Calu3 (cell line): ENCODE data around the gene ABI1. TPM values are rescaled to one million over a fixed set of nuclear protein-coding genes. Genes with fewer than 3 reads are reported as not detected.

Source experiments
- BruUV-seq: library from RNA; stranded (reverse); fragments of 400-500 nt; replicated peaks from 2 replicates; lab custom pipeline; 2021; lab: Mats Ljungman, UMichigan
- CTCF ChIA-PET: fragments of 300-600 bp; sonication (Branson Sonifier 250); formaldehyde crosslinking; loops from one replicate; lab custom pipeline; 2022; ENCODE audit warnings: antibody characterized with exemption; lab: Charles Lee
- DNase-seq: peaks from one replicate; pipeline ENCODE4 v3.0.0; 2022
- H3K27ac Mint-ChIP-seq: one replicate; pipeline ENCODE4 v1.8.0; 2022; ENCODE audit warnings: mixed read lengths; ENCODE audit not compliant: unreplicated experiment
- H3K27me3 Mint-ChIP-seq: one replicate; pipeline ENCODE4 v1.8.0; 2022; ENCODE audit warnings: mixed read lengths; ENCODE audit not compliant: unreplicated experiment
- H3K36me3 Mint-ChIP-seq: one replicate; pipeline ENCODE4 v1.8.0; 2022; ENCODE audit warnings: mild to moderate bottlenecking, moderate library complexity, mixed read lengths; ENCODE audit not compliant: insufficient read depth, unreplicated experiment
- H3K4me1 Mint-ChIP-seq: one replicate; pipeline ENCODE4 v1.8.0; 2022; ENCODE audit warnings: mild to moderate bottlenecking, low read depth, mixed read lengths; ENCODE audit not compliant: unreplicated experiment
- H3K4me3 Mint-ChIP-seq: one replicate; pipeline ENCODE4 v1.8.0; 2022; ENCODE audit warnings: mild to moderate bottlenecking, low read depth, moderate library complexity, mixed read lengths; ENCODE audit not compliant: unreplicated experiment
- H3K9me3 Mint-ChIP-seq: one replicate; pipeline ENCODE4 v1.8.0; 2022; ENCODE audit warnings: low read depth, mixed read lengths; ENCODE audit not compliant: unreplicated experiment
- CTCF ChIP-seq: fragments of 200-600 bp; IDR thresholded peaks from one replicate; pipeline ENCODE4 v1.8.0; 2022; ENCODE audit warnings: antibody characterized with exemption; ENCODE audit not compliant: unreplicated experiment
- intact Hi-C: fragments of 100-400 bp; cut with micrococcal nuclease; formaldehyde crosslinking; loops from one replicate; pipeline ENCODE4 v1.10.0; 2022; ENCODE audit not compliant: unreplicated experiment
- total RNA-seq: library from RNA; stranded (reverse); gene quantifications from 2 replicates; pipeline ENCODE4 v1.2.3, GENCODE V29; 2022

Gene ABI1
- total RNA-seq, 1 experiment from 2014 or later, result 61.9 TPM

GRCh38 chr10:26733750-26734568 lies 126.8 kb downstream of the ABI1 start:
- no TSS peak for BruUV-seq
- H3K4me1 Mint-ChIP-seq, result no peaks in the 10 kb centered on the region

GRCh38 chr10:26730552-26730951 lies 130.2 kb downstream of the ABI1 start:
- peaks cover 39% of the 10 kb centered on the region for H3K36me3 Mint-ChIP-seq
- intact Hi-C loops, result no loop called here
- DNase-seq, result no peak
- H3K4me3 Mint-ChIP-seq, result no peak overlapping the region
- TF ChIP-seq CTCF, result no peak
- no peaks in the 10 kb centered on the region for H3K4me1 Mint-ChIP-seq
- no peaks in the 10 kb centered on the region for H3K9me3 Mint-ChIP-seq
- CTCF ChIA-PET, result no interaction called here
- H3K27me3 Mint-ChIP-seq, result no peaks in the 10 kb centered on the region
- BruUV-seq, result no TSS peak
- no peak overlapping the region for H3K27ac Mint-ChIP-seq

More at GRCh38 chr10:26733750-26734568, 126.8 kb downstream of the ABI1 start:
- intact Hi-C loops, result no loop called here
- Mint-ChIP-seq H3K27ac (no peak overlapping the region), H3K27me3 (no peaks in the 10 kb centered on the region), H3K9me3 (no peaks in the 10 kb centered on the region), H3K36me3 (peaks cover 34% of the 10 kb centered on the region), H3K4me3 (no peak overlapping the region)
- CTCF ChIA-PET, result interaction anchor here (0.5 kb wide), 1 partner anchor 380 kb away, joined by 4 read pairs; no protein-coding TSS in a partner anchor
- TF ChIP-seq CTCF, result no peak
- DNase-seq, result no peak

- H3K27ac Mint-ChIP-seq, result no peak overlapping the region
- no TSS peak for BruUV-seq
- CTCF ChIA-PET, result interaction anchor here (1.2 kb wide), 1 partner anchor 154 kb away, joined by 3 read pairs; no protein-coding TSS in a partner anchor
- TF ChIP-seq CTCF, result no peak
- no peaks in the 10 kb centered on the region for H3K4me1 Mint-ChIP-seq
- peaks cover 35% of the 10 kb centered on the region for H3K36me3 Mint-ChIP-seq
- intact Hi-C loops, result no loop called here
- H3K4me3 Mint-ChIP-seq, result no peak overlapping the region
- H3K9me3 Mint-ChIP-seq, result no peaks in the 10 kb centered on the region
- no peaks in the 10 kb centered on the region for H3K27me3 Mint-ChIP-seq
- no peak for DNase-seq
Observed at GRCh38 chr10:26729395-26729794, 131.4 kb downstream of the ABI1 start.

GRCh38 chr10:26728957-26729356 lies 131.8 kb downstream of the ABI1 start:
- no peaks in the 10 kb centered on the region for H3K9me3 Mint-ChIP-seq
- H3K36me3 Mint-ChIP-seq, result peaks cover 35% of the 10 kb centered on the region
- no peak for DNase-seq
- no peak overlapping the region for H3K4me3 Mint-ChIP-seq
- BruUV-seq, result no TSS peak
- CTCF ChIA-PET, result interaction anchor here (1.2 kb wide), 1 partner anchor 154 kb away, joined by 3 read pairs; no protein-coding TSS in a partner anchor
- no peak overlapping the region for H3K27ac Mint-ChIP-seq
- no peak for TF ChIP-seq CTCF
- no peaks in the 10 kb centered on the region for H3K27me3 Mint-ChIP-seq
- intact Hi-C loops, result no loop called here
- no peaks in the 10 kb centered on the region for H3K4me1 Mint-ChIP-seq
